Measurements from ENCODE around the gene WDR6.

GRCh38 chr3:49009396-49009795 is 2.2 kb downstream of the WDR6 start:
- no peak for TF ChIP-seq POLR2A (IDR thresholded peaks at IDR 0.05)
- TF ChIP-seq CTCF (IDR thresholded peaks at IDR 0.05), result no peak
- no peak for TF ChIP-seq POLR2AphosphoS5 (IDR thresholded peaks at IDR 0.05)

All from prostate gland (tissue), 2 donors.